ENCODE measurements around the gene DFFB. TPM values are rescaled to one million over a fixed set of nuclear protein-coding genes. Genes with fewer than 3 reads are reported as not detected.

Gene DFFB
- polyA plus RNA-seq, 3 donors = 6.9 to 12.0 (median 9.0) TPM

- no peak for DNase-seq
Measured at GRCh38 chr1:3827813-3828307, 29.4 kb upstream of the DFFB start.

- DNase-seq = no peak
Measured at GRCh38 chr1:3828391-3828790, 28.9 kb upstream of the DFFB start.

- no peak for DNase-seq
Measured at GRCh38 chr1:3831689-3832088, 25.6 kb upstream of the DFFB start.

GRCh38 chr1:3834701-3835100 is 22.6 kb upstream of the DFFB start:
- DNase-seq = no peak

- no peak for DNase-seq
Measured at GRCh38 chr1:3836421-3836820, 20.9 kb upstream of the DFFB start.

- DNase-seq = no peak
Measured at GRCh38 chr1:3837200-3837599, 20.1 kb upstream of the DFFB start.

- no peak for DNase-seq
Measured at GRCh38 chr1:3837685-3838084, 19.6 kb upstream of the DFFB start.

- no peak for DNase-seq
Measured at GRCh38 chr1:3838788-3839187, 18.5 kb upstream of the DFFB start.

- DNase-seq = no peak
Measured at GRCh38 chr1:3841491-3841890, 15.8 kb upstream of the DFFB start.

GRCh38 chr1:3842912-3843311 is 14.4 kb upstream of the DFFB start:
- no peak for DNase-seq

GRCh38 chr1:3846541-3846940 is 10.7 kb upstream of the DFFB start:
- no peak for DNase-seq

- DNase-seq = no peak
Measured at GRCh38 chr1:3847081-3847480, 10.2 kb upstream of the DFFB start.

GRCh38 chr1:3850857-3851256 is 6.4 kb upstream of the DFFB start:
- DNase-seq = no peak

- no peak for DNase-seq
Measured at GRCh38 chr1:3851292-3851691, 6.0 kb upstream of the DFFB start.

GRCh38 chr1:3852091-3852490 is 5.2 kb upstream of the DFFB start:
- no peak for DNase-seq

- no peak for DNase-seq
Measured at GRCh38 chr1:3852711-3853485, 4.4 kb upstream of the DFFB start.

- no peak for DNase-seq
Measured at GRCh38 chr1:3857791-3858129, 484 bp downstream of the DFFB start.

- peak; percentile 42 for DNase-seq
Measured at GRCh38 chr1:3858231-3858981, 1.1 kb downstream of the DFFB start.

- no peak for DNase-seq
Measured at GRCh38 chr1:3863231-3863935, 6.1 kb downstream of the DFFB start.

- no peak for DNase-seq
Measured at GRCh38 chr1:3864884-3865283, 7.6 kb downstream of the DFFB start.

- DNase-seq = no peak
Measured at GRCh38 chr1:3865606-3866160, 8.4 kb downstream of the DFFB start.

- no peak for DNase-seq
Measured at GRCh38 chr1:3868464-3869006, 11.3 kb downstream of the DFFB start.

All from renal pelvis (tissue), 4 donors.